ENCODE measurements around the gene NEIL1. TPM values are rescaled to one million over a fixed set of nuclear protein-coding genes. Genes with fewer than 3 reads are reported as not detected.

Gene NEIL1
- total and polyA plus RNA-seq, 2 of the 8 experiments (the other 6 are each of a cell fraction or from before 2014, with no cell fraction given), result 10.4 to 10.9 TPM

DNA sequence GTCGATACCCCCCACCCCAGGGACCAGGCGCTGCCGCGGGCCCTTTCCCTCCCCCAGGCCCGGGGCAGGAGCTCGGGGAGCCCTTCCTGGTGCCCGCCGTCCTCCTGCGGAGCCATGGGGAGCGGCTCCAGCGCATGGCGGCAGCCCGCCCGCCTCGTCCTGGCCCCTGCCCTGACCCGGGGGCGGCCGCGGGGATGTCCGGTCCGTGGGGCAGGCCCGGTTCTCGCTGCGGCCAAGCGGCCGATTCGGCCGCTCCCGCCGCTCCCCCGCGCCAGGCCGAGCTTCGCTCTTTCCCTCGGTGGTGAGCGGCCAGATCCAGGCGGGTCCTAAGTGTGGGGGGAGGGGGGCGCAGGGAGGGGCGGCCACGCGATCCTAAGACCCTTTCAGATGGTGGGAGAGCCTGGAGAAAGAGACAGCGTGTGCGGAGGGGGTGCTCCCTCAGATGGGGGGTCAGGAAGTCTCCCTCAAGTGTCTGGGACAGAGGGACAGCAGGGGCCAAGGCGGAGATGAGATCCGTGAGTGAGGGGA is 1.3 kb downstream of the NEIL1 start (continued):
- TF ChIP-seq, protein P1, sequence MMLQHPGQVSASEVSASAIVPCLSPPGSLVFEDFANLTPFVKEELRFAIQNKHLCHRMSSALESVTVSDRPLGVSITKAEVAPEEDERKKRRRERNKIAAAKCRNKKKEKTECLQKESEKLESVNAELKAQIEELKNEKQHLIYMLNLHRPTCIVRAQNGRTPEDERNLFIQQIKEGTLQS (IDR thresholded peaks at IDR 0.05; ENCODE audit: insufficient read depth, low read depth, low read length), result no peak
- TF ChIP-seq ZNF274 (IDR thresholded peaks at IDR 0.05; ENCODE audit: borderline replicate concordance, extremely low read depth, low read length) (no peak), SAP30 (IDR thresholded peaks at IDR 0.05; ENCODE audit: insufficient read depth, insufficient replicate concordance, low read length) (no peak), MAX (IDR thresholded peaks at IDR 0.05) (no peak; the same call in 1 of the 2 replicates), JUND (IDR thresholded peaks at IDR 0.05; ENCODE audit: low read length) (no peak)
